ENCODE results near the gene ZNF319.

The ZNF319 gene

GRCh38 chr16:57999971-58000705 is at the start of gene ZNF319:
ZNF319 (minus strand) TSS chr16:58000672; CDS start chr16:57998265, 2,407 bp downstream.
- DNase-seq, result peak; percentile 40

- DNase-seq, result no peak
Measured at GRCh38 chr16:58049232-58050185, 49.0 kb upstream of the ZNF319 start.

- DNase-seq, result no peak
Measured at GRCh38 chr16:58048494-58049231, 48.2 kb upstream of the ZNF319 start.

GRCh38 chr16:58047557-58048348 is 47.3 kb upstream of the ZNF319 start:
- DNase-seq, result no peak

GRCh38 chr16:58046936-58047335 is 46.5 kb upstream of the ZNF319 start:
- DNase-seq, result no peak

- no peak for DNase-seq
Measured at GRCh38 chr16:58046054-58046881, 45.8 kb upstream of the ZNF319 start.

GRCh38 chr16:58045096-58045495 is 44.6 kb upstream of the ZNF319 start:
- no peak for DNase-seq

GRCh38 chr16:58044266-58045019 is 44.0 kb upstream of the ZNF319 start:
- DNase-seq, result no peak

- DNase-seq, result no peak
Measured at GRCh38 chr16:58043571-58044155, 43.2 kb upstream of the ZNF319 start.

- DNase-seq, result no peak
Measured at GRCh38 chr16:58042886-58043515, 42.5 kb upstream of the ZNF319 start.

- no peak for DNase-seq
Measured at GRCh38 chr16:58042001-58042885, 41.8 kb upstream of the ZNF319 start.

- DNase-seq, result no peak
Measured at GRCh38 chr16:58041628-58041955, 41.1 kb upstream of the ZNF319 start.

- DNase-seq, result no peak
Measured at GRCh38 chr16:58040945-58041627, 40.6 kb upstream of the ZNF319 start.

- no peak for DNase-seq
Measured at GRCh38 chr16:58040496-58040846, 40.0 kb upstream of the ZNF319 start.

GRCh38 chr16:58039829-58040495 is 39.5 kb upstream of the ZNF319 start:
- no peak for DNase-seq

- DNase-seq, result no peak
Measured at GRCh38 chr16:58038219-58038641, 37.8 kb upstream of the ZNF319 start.

- no peak for DNase-seq
Measured at GRCh38 chr16:58037365-58038057, 37.0 kb upstream of the ZNF319 start.
